ENCODE data around the gene FAM193B. TPM values are rescaled to one million over a fixed set of nuclear protein-coding genes. Genes with fewer than 3 reads are reported as not detected.

FAM193B gene
- total RNA-seq, 1 experiment from 2014 or later = 41.1 TPM

- no peaks in the 10 kb centered on the region; the same call in 1 of the 2 replicates for H3K36me3 ChIP-seq (ENCODE audit: low read depth, low read length)
- ChIA-PET CTCF (no interaction called here), POLR2A (ENCODE audit: unreplicated experiment) (no interaction called here)
- H3K27ac ChIP-seq (ENCODE audit: low read length) = no peak overlapping the region
- intact Hi-C loops (cut with micrococcal nuclease) = loop anchor here (5.0 kb wide), 2 partner anchors 198 to 388 kb away; partner anchors contain the start of genes PRELID1 and RAB24
- H3K9me3 ChIP-seq (ENCODE audit: low read length) = no peaks in the 10 kb centered on the region
- peaks cover 22% of the 10 kb centered on the region for H3K4me1 ChIP-seq (ENCODE audit: insufficient read depth, low read length)
- no peaks in the 10 kb centered on the region for H3K27me3 ChIP-seq (ENCODE audit: low read length)
- H3F3A ChIP-seq (ENCODE audit: low read length, unreplicated experiment) = peaks cover 4% of the 10 kb centered on the region
- no peak overlapping the region for H3K4me3 ChIP-seq (ENCODE audit: low read length)
- DNase-seq (no peak), ATAC-seq (no peak)
- peaks cover 8% of the 10 kb centered on the region; the same call in 1 of the 2 replicates for H4K20me1 ChIP-seq (ENCODE audit: low read length)
- H3K4me2 ChIP-seq (ENCODE audit: low read length) = no peak overlapping the region
- H2AFZ ChIP-seq (ENCODE audit: low read length) = no peak overlapping the region
- peaks cover 22% of the 10 kb centered on the region for H3K79me2 ChIP-seq (ENCODE audit: low read length)
- no TSS peak for BruUV-seq (replicated peaks)
- H3K9ac ChIP-seq (ENCODE audit: low read length) = no peak overlapping the region
- no peak for TF ChIP-seq EZH2 (IDR thresholded peaks at IDR 0.05; ENCODE audit: low read length, unreplicated experiment)
- H3K9me2 ChIP-seq (replicated peaks; ENCODE audit: low read length) = no peaks in the 10 kb centered on the region
Observed at GRCh38 chr5:177499842-177500241, 54.5 kb downstream of the FAM193B start.

- DNase-seq (peak; percentile 29), ATAC-seq (0 out of 2 replicates have a peak, but pooled peaks have one; percentile 1)
- H3K27me3 ChIP-seq (ENCODE audit: low read length) = no peaks in the 10 kb centered on the region
- peaks cover 38% of the 10 kb centered on the region for H3K4me1 ChIP-seq (ENCODE audit: insufficient read depth, low read length)
- peak overlapping the region; percentile 76 for H3K4me3 ChIP-seq (ENCODE audit: low read length)
- peak overlapping the region; percentile 22; the same call in 1 of the 2 replicates for H3K27ac ChIP-seq (ENCODE audit: low read length)
- H3K9me2 ChIP-seq (replicated peaks; ENCODE audit: low read length) = no peaks in the 10 kb centered on the region
- peaks cover 8% of the 10 kb centered on the region; the same call in 1 of the 2 replicates for H4K20me1 ChIP-seq (ENCODE audit: low read length)
- POLR2A ChIA-PET (ENCODE audit: unreplicated experiment) = interaction anchor here (0.6 to 1.0 kb wide), 8 partner anchors 26 to 119 kb away, joined by 3 to 6 read pairs (median 3); no protein-coding TSS in a partner anchor
- H3K9me3 ChIP-seq (ENCODE audit: low read length) = no peaks in the 10 kb centered on the region
- peak overlapping the region; percentile 99 for H3K4me2 ChIP-seq (ENCODE audit: low read length)
- H3K9ac ChIP-seq (ENCODE audit: low read length) = peak overlapping the region; percentile 35; the same call in 1 of the 2 replicates
- CTCF ChIA-PET = interaction anchor here (0.9 to 1.4 kb wide), 3 partner anchors 40 to 94 kb away, joined by 3 to 7 read pairs (median 6); no protein-coding TSS in a partner anchor
- H3K36me3 ChIP-seq (ENCODE audit: low read depth, low read length) = peaks cover 5% of the 10 kb centered on the region; the same call in 1 of the 2 replicates
- H3K79me2 ChIP-seq (ENCODE audit: low read length) = peaks cover 31% of the 10 kb centered on the region
- peaks cover 4% of the 10 kb centered on the region for H3F3A ChIP-seq (ENCODE audit: low read length, unreplicated experiment)
- no peak for TF ChIP-seq EZH2 (IDR thresholded peaks at IDR 0.05; ENCODE audit: low read length, unreplicated experiment)
- no peak for TF ChIP-seq EZH2phosphoT487 (IDR thresholded peaks at IDR 0.05; ENCODE audit: borderline replicate concordance, low read length)
- no peak for TF ChIP-seq CTCF (conservative IDR thresholded peaks at IDR 0.05; ENCODE audit: low read depth, low read length)
- peak overlapping the region; percentile 88 for H2AFZ ChIP-seq (ENCODE audit: low read length)
- BruUV-seq (replicated peaks) = TSS peak; percentile 73
- intact Hi-C loops (cut with micrococcal nuclease) = loop anchor here (5.0 kb wide), 1 partner anchor 196 kb away; the partner anchor contains the start of genes PRELID1 and RAB24
Observed at GRCh38 chr5:177498013-177498787, 56.2 kb downstream of the FAM193B start.

GRCh38 chr5:177497292-177498012 is 56.9 kb downstream of the FAM193B start, which contains the start of gene PDLIM7:
PDLIM7 (minus strand) TSS chr5:177497604; CDS start chr5:177496512, 1,092 bp downstream.
- DNase-seq (peak; percentile 98), ATAC-seq (peak; percentile 66)
- no TSS peak for BruUV-seq (replicated peaks)
- H3K4me3 ChIP-seq (ENCODE audit: low read length) = peak within 1 kb of the TSS; percentile 76
- peaks cover 13% of the 10 kb centered on the region for H3K36me3 ChIP-seq (ENCODE audit: low read depth, low read length)
- intact Hi-C loops (cut with micrococcal nuclease) = loop anchor here (1.0 to 5.0 kb wide), 4 partner anchors 26 to 195 kb away; partner anchors contain the start of genes PRELID1 and RAB24
- no peaks in the 10 kb centered on the region for H3K9me3 ChIP-seq (ENCODE audit: low read length)
- POLR2A ChIA-PET (ENCODE audit: unreplicated experiment) = interaction anchor here (0.6 to 1.0 kb wide), 8 partner anchors 25 to 118 kb away, joined by 3 to 6 read pairs (median 3); no protein-coding TSS in a partner anchor
- peak within 1 kb of the TSS; percentile 84 for H3K9ac ChIP-seq (ENCODE audit: low read length)
- peaks cover 8% of the 10 kb centered on the region; the same call in 1 of the 2 replicates for H4K20me1 ChIP-seq (ENCODE audit: low read length)
- peaks cover 4% of the 10 kb centered on the region for H3F3A ChIP-seq (ENCODE audit: low read length, unreplicated experiment)
- H3K79me2 ChIP-seq (ENCODE audit: low read length) = peaks cover 39% of the 10 kb centered on the region
- H3K27ac ChIP-seq (ENCODE audit: low read length) = peak within 1 kb of the TSS; percentile 93
- no peaks in the 10 kb centered on the region for H3K27me3 ChIP-seq (ENCODE audit: low read length)
- no peak for TF ChIP-seq EZH2 (IDR thresholded peaks at IDR 0.05; ENCODE audit: low read length, unreplicated experiment)
- no peak for TF ChIP-seq EZH2phosphoT487 (IDR thresholded peaks at IDR 0.05; ENCODE audit: borderline replicate concordance, low read length)
- TF ChIP-seq CTCF (conservative IDR thresholded peaks at IDR 0.05; ENCODE audit: low read depth, low read length) = peak; percentile 24; the same call in 1 of the 2 replicates
- H3K4me1 ChIP-seq (ENCODE audit: insufficient read depth, low read length) = peaks cover 41% of the 10 kb centered on the region
- H3K4me2 ChIP-seq (ENCODE audit: low read length) = peak within 1 kb of the TSS; percentile 99
- H2AFZ ChIP-seq (ENCODE audit: low read length) = peak within 1 kb of the TSS; percentile 88
- H3K9me2 ChIP-seq (replicated peaks; ENCODE audit: low read length) = no peaks in the 10 kb centered on the region
- CTCF ChIA-PET = interaction anchor here (0.6 to 1.4 kb wide), 6 partner anchors 40 to 185 kb away, joined by 3 to 7 read pairs (median 4); no protein-coding TSS in a partner anchor

Measured in PC-3 (cell line).